Kidney epithelial cell (primary cell): ENCODE data around the gene LRP1. TPM values are rescaled to one million over a fixed set of nuclear protein-coding genes. Genes with fewer than 3 reads are reported as not detected.
"Not testable (repeated sequence)": the region's sequence is repeated elsewhere in the genome, so short reads cannot be mapped to it uniquely, and the experiment has no call there.

Experiments
- DNase-seq: peaks from one replicate; pipeline ENCODE4 v3.0.0-alpha.2; 2010; ENCODE audit warnings: low read depth
- H3K27me3 ChIP-seq: 2 replicates; pipeline ENCODE4 v1.6.0; 2011; ENCODE audit warnings: low read length; ENCODE audit not compliant: control insufficient read depth, insufficient read depth
- H3K36me3 ChIP-seq: 2 replicates; pipeline ENCODE4 v1.5.1; 2011; ENCODE audit warnings: low read length; ENCODE audit not compliant: control insufficient read depth, insufficient read depth
- H3K4me3 ChIP-seq: 2 replicates; pipeline ENCODE4 v1.5.1; 2011; ENCODE audit warnings: low read depth, mild to moderate bottlenecking, control low read depth, low read length
- total RNA-seq: library from RNA; depleted of rRNA; stranded (reverse); fragments of >200 nt; gene quantifications from 2 replicates; pipeline ENCODE4 v1.2.3, GENCODE V29; 2015
- TF ChIP-seq, protein P1 (sequence below): IDR thresholded peaks from 2 replicates; pipeline ENCODE4 v1.5.1; 2011; ENCODE audit warnings: mild to moderate bottlenecking, moderate library complexity, low read length, control low read depth, inconsistent platforms; ENCODE audit not compliant: insufficient read depth, poor library complexity, severe bottlenecking

Gene LRP1
- total RNA-seq, 1 donor from 2014 or later: 40.2 TPM

GRCh38 chr12:57116580-57117281 lies 11.6 kb upstream of the LRP1 start:
- DNase-seq: no peak
- TF ChIP-seq, protein P1, sequence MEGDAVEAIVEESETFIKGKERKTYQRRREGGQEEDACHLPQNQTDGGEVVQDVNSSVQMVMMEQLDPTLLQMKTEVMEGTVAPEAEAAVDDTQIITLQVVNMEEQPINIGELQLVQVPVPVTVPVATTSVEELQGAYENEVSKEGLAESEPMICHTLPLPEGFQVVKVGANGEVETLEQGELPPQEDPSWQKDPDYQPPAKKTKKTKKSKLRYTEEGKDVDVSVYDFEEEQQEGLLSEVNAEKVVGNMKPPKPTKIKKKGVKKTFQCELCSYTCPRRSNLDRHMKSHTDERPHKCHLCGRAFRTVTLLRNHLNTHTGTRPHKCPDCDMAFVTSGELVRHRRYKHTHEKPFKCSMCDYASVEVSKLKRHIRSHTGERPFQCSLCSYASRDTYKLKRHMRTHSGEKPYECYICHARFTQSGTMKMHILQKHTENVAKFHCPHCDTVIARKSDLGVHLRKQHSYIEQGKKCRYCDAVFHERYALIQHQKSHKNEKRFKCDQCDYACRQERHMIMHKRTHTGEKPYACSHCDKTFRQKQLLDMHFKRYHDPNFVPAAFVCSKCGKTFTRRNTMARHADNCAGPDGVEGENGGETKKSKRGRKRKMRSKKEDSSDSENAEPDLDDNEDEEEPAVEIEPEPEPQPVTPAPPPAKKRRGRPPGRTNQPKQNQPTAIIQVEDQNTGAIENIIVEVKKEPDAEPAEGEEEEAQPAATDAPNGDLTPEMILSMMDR: no peak
- Histone ChIP-seq H3K4me3 (no peak overlapping the region), H3K27me3 (no peaks in the 10 kb centered on the region), H3K36me3 (no peaks in the 10 kb centered on the region)

DNA sequence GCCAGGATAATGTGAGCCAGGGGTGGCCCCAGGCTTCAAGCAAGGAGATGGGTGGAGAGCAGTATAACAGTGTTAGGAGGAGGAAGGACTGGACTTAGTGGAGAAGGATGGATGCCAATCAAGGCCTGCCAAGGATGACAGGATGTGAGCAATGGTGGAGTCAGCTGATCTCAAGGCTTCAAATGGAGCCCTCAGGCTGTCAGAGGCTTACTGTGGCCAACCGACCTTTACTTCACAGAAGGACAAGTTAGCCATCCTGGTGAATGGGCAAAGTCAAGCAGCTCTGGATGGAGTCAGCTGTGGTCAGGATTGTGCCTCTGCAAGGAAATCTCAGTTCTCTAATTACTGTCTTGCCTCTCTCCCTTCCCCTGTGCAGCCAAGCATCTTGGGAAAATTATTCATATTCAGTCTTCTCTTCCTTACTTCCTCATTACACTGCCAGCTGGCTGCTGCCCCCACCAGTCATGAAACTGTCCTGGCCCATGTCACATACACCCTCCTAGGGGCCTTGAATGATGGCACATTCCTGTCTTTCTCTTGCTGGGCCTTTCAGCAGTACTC lies 9.5 kb upstream of the LRP1 start:
- H3K36me3 ChIP-seq: no peaks in the 10 kb centered on the region
- H3K27me3 ChIP-seq: no peaks in the 10 kb centered on the region
- no peak for DNase-seq
- TF ChIP-seq, protein P1: no peak
- H3K4me3 ChIP-seq: no peak overlapping the region

DNA sequence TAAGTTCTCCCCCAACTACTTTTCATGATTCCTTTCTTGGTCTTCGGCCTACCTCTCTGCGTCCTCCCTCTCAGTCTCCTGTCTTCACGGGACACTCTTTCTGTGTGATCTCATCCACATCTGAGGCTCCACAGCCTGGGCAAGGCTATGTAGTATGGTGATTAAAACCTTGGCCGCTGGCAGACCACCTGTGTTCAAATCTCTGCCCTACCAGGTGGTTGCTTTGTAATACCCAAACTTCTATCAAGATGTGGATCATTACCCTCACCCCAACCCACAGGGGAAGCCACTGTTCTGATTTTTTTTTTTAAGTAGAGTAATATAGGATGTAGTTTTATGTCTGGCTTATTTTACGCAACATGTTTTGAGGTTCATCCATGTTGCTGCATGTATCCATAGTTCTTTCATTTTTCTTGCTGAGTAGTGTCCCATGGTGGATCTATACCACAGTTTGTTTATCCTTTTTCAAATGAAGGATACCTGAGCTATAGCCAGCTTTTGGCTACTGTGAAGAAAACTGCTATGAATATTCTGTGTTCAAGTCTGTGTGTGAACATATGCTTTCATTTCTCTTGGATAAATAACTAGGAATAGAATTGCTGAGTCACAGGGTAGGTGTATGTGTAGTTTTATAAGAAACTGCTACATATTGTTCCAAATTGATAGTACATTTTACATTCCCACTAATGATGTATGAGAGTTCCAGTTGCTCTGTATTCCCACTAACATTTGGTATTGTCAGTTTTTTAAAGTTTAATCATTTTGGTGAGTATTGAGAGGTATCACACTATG lies 8.8 kb upstream of the LRP1 start:
- TF ChIP-seq, protein P1: no peak
- no peak overlapping the region for H3K4me3 ChIP-seq
- no peaks in the 10 kb centered on the region for H3K27me3 ChIP-seq
- H3K36me3 ChIP-seq: no peaks in the 10 kb centered on the region
- DNase-seq: no peak

DNA sequence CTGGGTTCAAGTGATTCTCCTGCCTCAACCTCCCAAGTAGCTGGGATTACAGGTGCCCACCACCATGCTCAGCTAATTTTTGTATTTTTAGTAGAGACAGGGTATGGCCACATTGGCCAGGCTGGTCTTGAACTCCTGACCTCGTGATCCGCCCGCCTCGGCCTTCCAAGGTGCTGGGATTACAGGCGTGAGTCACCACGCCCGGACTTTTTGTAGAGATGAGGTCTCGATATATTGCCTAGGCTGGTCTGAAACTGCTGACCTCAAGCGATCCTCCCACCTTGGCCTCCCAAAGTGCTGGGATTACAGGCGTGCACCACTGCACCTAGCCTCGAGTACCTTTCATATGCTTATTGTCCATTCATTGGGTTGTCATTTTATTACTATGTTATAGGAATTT lies 7.6 kb upstream of the LRP1 start:
- not testable (repeated sequence) for H3K4me3 ChIP-seq, H3K27me3 ChIP-seq, H3K36me3 ChIP-seq, DNase-seq

- no peak for DNase-seq
- Histone ChIP-seq H3K36me3 (no peaks in the 10 kb centered on the region), H3K27me3 (peaks cover 2% of the 10 kb centered on the region), H3K4me3 (no peak overlapping the region)
- TF ChIP-seq, protein P1: no peak
Measured at GRCh38 chr12:57123813-57124212, 4.5 kb upstream of the LRP1 start.

GRCh38 chr12:57124261-57124877 lies 3.9 kb upstream of the LRP1 start:
- no peaks in the 10 kb centered on the region for H3K36me3 ChIP-seq
- no peak for DNase-seq
- peaks cover 2% of the 10 kb centered on the region for H3K27me3 ChIP-seq
- TF ChIP-seq, protein P1: peak; percentile 96
- H3K4me3 ChIP-seq: no peak overlapping the region
